Stimulated activated CD8-positive, alpha-beta memory T cell treated with anti-CD3 and anti-CD28 coated beads, Interleukin-2, amount 100 ng/mL, for 48 hours (primary cell): ENCODE results near the gene LTBP1.

Experiments used
- DNase-seq, 2 donors: peaks; one replicate each; pipeline ENCODE4 v3.0.0-alpha.2; 2020; ENCODE audit warnings: low read depth in 2 of 2

The LTBP1 gene

GRCh38 chr2:33264766-33265165 is 318.0 kb downstream of the LTBP1 start:
- DNase-seq, result no peak

- no peak for DNase-seq
Observed at GRCh38 chr2:33265584-33266338, 319.0 kb downstream of the LTBP1 start.

- DNase-seq, result no peak
Observed at GRCh38 chr2:33266467-33266866, 319.7 kb downstream of the LTBP1 start.

- DNase-seq, result no peak
Observed at GRCh38 chr2:33267043-33267442, 320.3 kb downstream of the LTBP1 start.

GRCh38 chr2:33267756-33268155 is 321.0 kb downstream of the LTBP1 start:
- no peak for DNase-seq

- no peak for DNase-seq
Observed at GRCh38 chr2:33268246-33268831, 321.6 kb downstream of the LTBP1 start.

- DNase-seq, result no peak
Observed at GRCh38 chr2:33272001-33272400, 325.2 kb downstream of the LTBP1 start.

GRCh38 chr2:33273479-33273878 is 326.7 kb downstream of the LTBP1 start:
- DNase-seq, result no peak

- no peak for DNase-seq
Observed at GRCh38 chr2:33274524-33274923, 327.8 kb downstream of the LTBP1 start.

GRCh38 chr2:33275689-33276444 is 329.1 kb downstream of the LTBP1 start:
- DNase-seq, result peak in 1 of 2 donors; percentile 12

GRCh38 chr2:33277002-33277426 is 330.3 kb downstream of the LTBP1 start:
- DNase-seq, result no peak

GRCh38 chr2:33278245-33278943 is 331.6 kb downstream of the LTBP1 start:
- DNase-seq, result no peak

GRCh38 chr2:33284287-33284686 is 337.5 kb downstream of the LTBP1 start:
- no peak for DNase-seq

GRCh38 chr2:33287507-33288005 is 340.8 kb downstream of the LTBP1 start:
- DNase-seq, result no peak

GRCh38 chr2:33288011-33288410 is 341.3 kb downstream of the LTBP1 start:
- no peak for DNase-seq

GRCh38 chr2:33289961-33290360 is 343.2 kb downstream of the LTBP1 start:
- DNase-seq, result no peak

GRCh38 chr2:33291278-33292013 is 344.7 kb downstream of the LTBP1 start:
- no peak for DNase-seq

GRCh38 chr2:33292063-33292462 is 345.3 kb downstream of the LTBP1 start:
- no peak for DNase-seq

- DNase-seq, result no peak
Observed at GRCh38 chr2:33292981-33293595, 346.3 kb downstream of the LTBP1 start.

GRCh38 chr2:33298233-33298632 is 351.5 kb downstream of the LTBP1 start:
- DNase-seq, result no peak

GRCh38 chr2:33301355-33301754 is 354.6 kb downstream of the LTBP1 start:
- no peak for DNase-seq
